ENCODE results near the gene CD72. TPM values are rescaled to one million over a fixed set of nuclear protein-coding genes. Genes with fewer than 3 reads are reported as not detected.
"Not testable (repeated sequence)": the region's sequence is repeated elsewhere in the genome, so short reads cannot be mapped to it uniquely, and the experiment has no call there.

The CD72 gene
- total RNA-seq, 2 experiments from 2014 or later, result 11.6 to 15.0 TPM

- peak overlapping the region; percentile 79 for H3K4me3 Mint-ChIP-seq
- DNase-seq, result peak; percentile 78
- peak; percentile 65 for ATAC-seq
- H3K4me1 Mint-ChIP-seq (ENCODE audit: low read depth), result peaks cover 62% of the 10 kb centered on the region
- H3K27ac Mint-ChIP-seq, result peak overlapping the region; percentile 92
- H3K27me3 Mint-ChIP-seq (ENCODE audit: low read depth), result no peaks in the 10 kb centered on the region
- POLR2A ChIA-PET, result interaction anchor here (1.2 to 8.8 kb wide), 6 partner anchors 21 to 514 kb away, joined by 4 to 122 read pairs (median 5); partner anchors contain the start of genes CCDC107, RMRP, SIT1 and STOML2
- H3K36me3 Mint-ChIP-seq (ENCODE audit: low read depth), result peaks cover 9% of the 10 kb centered on the region
- CTCF ChIA-PET, result interaction anchor here (0.7 to 11.8 kb wide), 18 partner anchors 8 to 286 kb away, joined by 3 to 272 read pairs (median 6); partner anchors contain the start of genes ARHGEF39, CCDC107, CREB3 and GBA2
- H3K9me3 Mint-ChIP-seq (ENCODE audit: insufficient read depth), result no peaks in the 10 kb centered on the region
Observed at GRCh38 chr9:35616681-35617459, 1.3 kb downstream of the CD72 start.

GRCh38 chr9:35615981-35616680 lies 2.1 kb downstream of the CD72 start:
- ATAC-seq (no peak), DNase-seq (no peak)
- Mint-ChIP-seq H3K36me3 (ENCODE audit: low read depth) (peaks cover 15% of the 10 kb centered on the region), H3K4me1 (ENCODE audit: low read depth) (peaks cover 61% of the 10 kb centered on the region), H3K9me3 (ENCODE audit: insufficient read depth) (no peaks in the 10 kb centered on the region), H3K27ac (peak overlapping the region; percentile 92), H3K4me3 (peak overlapping the region; percentile 79), H3K27me3 (ENCODE audit: low read depth) (no peaks in the 10 kb centered on the region)
- POLR2A ChIA-PET, result interaction anchor here (0.9 to 8.8 kb wide), 7 partner anchors 11 to 513 kb away, joined by 3 to 122 read pairs (median 4); partner anchors contain the start of genes CCDC107, CREB3, RMRP and SIT1
- CTCF ChIA-PET, result interaction anchor here (0.7 to 11.8 kb wide), 17 partner anchors 8 to 287 kb away, joined by 3 to 272 read pairs (median 6); partner anchors contain the start of genes ARHGEF39, CCDC107, CREB3 and GBA2

GRCh38 chr9:35612843-35613242 lies 5.4 kb downstream of the CD72 start:
- no peaks in the 10 kb centered on the region for H3K9me3 Mint-ChIP-seq (ENCODE audit: insufficient read depth)
- H3K27me3 Mint-ChIP-seq (ENCODE audit: low read depth), result no peaks in the 10 kb centered on the region
- no peak overlapping the region for H3K27ac Mint-ChIP-seq
- H3K36me3 Mint-ChIP-seq (ENCODE audit: low read depth), result peaks cover 31% of the 10 kb centered on the region
- DNase-seq (no peak), ATAC-seq (no peak)
- ChIA-PET POLR2A (interaction anchor here (1.4 to 8.8 kb wide), 2 partner anchors 35 to 137 kb away, joined by 3 to 122 read pairs; partner anchors contain the start of genes GBA2, RGP1 and SIT1), CTCF (interaction anchor here (0.6 to 11.8 kb wide), 9 partner anchors 9 to 912 kb away, joined by 3 to 272 read pairs (median 12); partner anchors contain the start of genes ARHGEF39, CCDC107, CREB3 and RMRP)
- no peak overlapping the region for H3K4me3 Mint-ChIP-seq
- H3K4me1 Mint-ChIP-seq (ENCODE audit: low read depth), result peaks cover 32% of the 10 kb centered on the region

GRCh38 chr9:35612066-35612465 lies 6.1 kb downstream of the CD72 start:
- Mint-ChIP-seq H3K4me1 (ENCODE audit: low read depth) (peaks cover 31% of the 10 kb centered on the region), H3K36me3 (ENCODE audit: low read depth) (peaks cover 36% of the 10 kb centered on the region)
- ATAC-seq; H3K27me3 Mint-ChIP-seq (ENCODE audit: low read depth); H3K9me3 Mint-ChIP-seq (ENCODE audit: insufficient read depth); H3K4me3 Mint-ChIP-seq; DNase-seq; H3K27ac Mint-ChIP-seq: not testable (repeated sequence)
- POLR2A ChIA-PET, result interaction anchor here (0.7 to 1.7 kb wide), 3 partner anchors 27 to 137 kb away, joined by 3 to 9 read pairs (median 3); partner anchors contain the start of genes GBA2 and RGP1
- CTCF ChIA-PET, result interaction anchor here (0.6 to 11.8 kb wide), 21 partner anchors 8 to 144 kb away, joined by 3 to 272 read pairs (median 9); partner anchors contain the start of genes ARHGEF39, CCDC107, CREB3 and GBA2

GRCh38 chr9:35611230-35611797 lies 6.9 kb downstream of the CD72 start:
- no peak overlapping the region for H3K27ac Mint-ChIP-seq
- peaks cover 30% of the 10 kb centered on the region for H3K4me1 Mint-ChIP-seq (ENCODE audit: low read depth)
- peak; percentile 73 for DNase-seq
- POLR2A ChIA-PET, result interaction anchor here (0.6 to 1.7 kb wide), 3 partner anchors 28 to 188 kb away, joined by 3 to 9 read pairs (median 3); no protein-coding TSS in a partner anchor
- no peaks in the 10 kb centered on the region for H3K27me3 Mint-ChIP-seq (ENCODE audit: low read depth)
- CTCF ChIA-PET, result interaction anchor here (0.6 to 11.8 kb wide), 29 partner anchors 8 to 509 kb away, joined by 3 to 272 read pairs (median 6); partner anchors contain the start of genes ARHGEF39, CCDC107, CREB3 and GBA2
- no peak overlapping the region for H3K4me3 Mint-ChIP-seq
- no peaks in the 10 kb centered on the region for H3K9me3 Mint-ChIP-seq (ENCODE audit: insufficient read depth)
- H3K36me3 Mint-ChIP-seq (ENCODE audit: low read depth), result peaks cover 39% of the 10 kb centered on the region
- peak; percentile 87 for ATAC-seq

GRCh38 chr9:35609820-35610163 lies 8.4 kb downstream of the CD72 start:
- ChIA-PET CTCF (interaction anchor here (2.3 to 11.8 kb wide), 5 partner anchors 11 to 122 kb away, joined by 18 to 272 read pairs (median 37); partner anchors contain the start of genes ARHGEF39, CCDC107, CREB3 and RMRP), POLR2A (interaction anchor here (0.6 kb wide), 1 partner anchor 128 kb away, joined by 3 read pairs; no protein-coding TSS in a partner anchor)
- H3K36me3 Mint-ChIP-seq (ENCODE audit: low read depth), result peaks cover 38% of the 10 kb centered on the region
- H3K27ac Mint-ChIP-seq, result no peak overlapping the region
- H3K4me3 Mint-ChIP-seq, result no peak overlapping the region
- H3K4me1 Mint-ChIP-seq (ENCODE audit: low read depth), result peaks cover 23% of the 10 kb centered on the region
- DNase-seq, result no peak
- no peaks in the 10 kb centered on the region for H3K27me3 Mint-ChIP-seq (ENCODE audit: low read depth)
- no peak for ATAC-seq
- no peaks in the 10 kb centered on the region for H3K9me3 Mint-ChIP-seq (ENCODE audit: insufficient read depth)

GRCh38 chr9:35609001-35609819 lies 9.0 kb downstream of the CD72 start:
- H3K4me3 Mint-ChIP-seq, result no peak overlapping the region
- CTCF ChIA-PET, result interaction anchor here (1.8 to 7.4 kb wide), 3 partner anchors 10 to 52 kb away, joined by 6 to 125 read pairs (median 8); partner anchors contain the start of genes ARHGEF39, CCDC107 and RMRP
- no peaks in the 10 kb centered on the region for H3K27me3 Mint-ChIP-seq (ENCODE audit: low read depth)
- ATAC-seq, result no peak
- POLR2A ChIA-PET, result interaction anchor here (1.1 kb wide), 1 partner anchor 38 kb away, joined by 3 read pairs; no protein-coding TSS in a partner anchor
- peaks cover 37% of the 10 kb centered on the region for H3K36me3 Mint-ChIP-seq (ENCODE audit: low read depth)
- DNase-seq, result no peak
- H3K9me3 Mint-ChIP-seq (ENCODE audit: insufficient read depth), result no peaks in the 10 kb centered on the region
- no peak overlapping the region for H3K27ac Mint-ChIP-seq
- peaks cover 27% of the 10 kb centered on the region for H3K4me1 Mint-ChIP-seq (ENCODE audit: low read depth)

GRCh38 chr9:35608221-35608620 lies 10.0 kb downstream of the CD72 start:
- Mint-ChIP-seq H3K4me1 (ENCODE audit: low read depth) (peaks cover 36% of the 10 kb centered on the region), H3K27me3 (ENCODE audit: low read depth) (no peaks in the 10 kb centered on the region), H3K36me3 (ENCODE audit: low read depth) (peaks cover 37% of the 10 kb centered on the region), H3K27ac (no peak overlapping the region), H3K4me3 (no peak overlapping the region), H3K9me3 (ENCODE audit: insufficient read depth) (no peaks in the 10 kb centered on the region)
- DNase-seq (no peak), ATAC-seq (no peak)
- POLR2A ChIA-PET, result interaction anchor here (1.1 kb wide), 1 partner anchor 39 kb away, joined by 3 read pairs; no protein-coding TSS in a partner anchor
- CTCF ChIA-PET, result interaction anchor here (0.9 to 7.4 kb wide), 4 partner anchors 11 to 53 kb away, joined by 3 to 125 read pairs (median 7); partner anchors contain the start of genes ARHGEF39, CCDC107 and RMRP

GRCh38 chr9:35606726-35607125 lies 11.5 kb downstream of the CD72 start:
- no peak for ATAC-seq
- H3K4me3 Mint-ChIP-seq, result peak overlapping the region; percentile 42
- POLR2A ChIA-PET, result no interaction called here

GRCh38 chr9:35606138-35606504 lies 12.1 kb downstream of the CD72 start:
- Mint-ChIP-seq H3K9me3 (ENCODE audit: insufficient read depth) (no peaks in the 10 kb centered on the region), H3K4me3 (peak overlapping the region; percentile 80), H3K27ac (peak overlapping the region; percentile 34), H3K27me3 (ENCODE audit: low read depth) (no peaks in the 10 kb centered on the region), H3K36me3 (ENCODE audit: low read depth) (peaks cover 26% of the 10 kb centered on the region), H3K4me1 (ENCODE audit: low read depth) (peaks cover 38% of the 10 kb centered on the region)
- CTCF ChIA-PET, result interaction anchor here (1.0 to 3.5 kb wide), 7 partner anchors 9 to 121 kb away, joined by 3 to 47 read pairs (median 23); partner anchors contain the start of genes ARHGEF39, CCDC107, RMRP and SIT1
- ATAC-seq (no peak), DNase-seq (no peak)
- POLR2A ChIA-PET, result interaction anchor here (1.7 to 3.2 kb wide), 2 partner anchors 41 to 59 kb away, joined by 6 to 22 read pairs; partner anchors contain the start of gene ARHGEF39

More at GRCh38 chr9:35606726-35607125, 11.5 kb downstream of the CD72 start:
- peaks cover 44% of the 10 kb centered on the region for H3K4me1 Mint-ChIP-seq (ENCODE audit: low read depth)
- no peak for DNase-seq
- peaks cover 31% of the 10 kb centered on the region for H3K36me3 Mint-ChIP-seq (ENCODE audit: low read depth)
- H3K27ac Mint-ChIP-seq, result no peak overlapping the region
- CTCF ChIA-PET, result interaction anchor here (1.2 to 3.5 kb wide), 5 partner anchors 9 to 121 kb away, joined by 9 to 38 read pairs (median 23); partner anchors contain the start of genes ARHGEF39, CCDC107 and RMRP
- no peaks in the 10 kb centered on the region for H3K27me3 Mint-ChIP-seq (ENCODE audit: low read depth)
- no peaks in the 10 kb centered on the region for H3K9me3 Mint-ChIP-seq (ENCODE audit: insufficient read depth)
